Neural cell (in vitro differentiated cells): Measurements from ENCODE around the gene DENND5B. TPM values are rescaled to one million over a fixed set of nuclear protein-coding genes. Genes with fewer than 3 reads are reported as not detected.

ENCODE experiments used
- H2AFZ ChIP-seq: fragments of 200-600, 300-800 bp; sonication (generic), shearing (Covaris generic); 2 replicates; pipeline ENCODE4 v1.6.0; 2014; ENCODE audit warnings: low read depth, mild to moderate bottlenecking, antibody characterized with exemption, low read length, moderate library complexity
- H3F3A ChIP-seq: fragments of 200-600 bp; shearing (Covaris generic); 2 replicates; pipeline ENCODE4 v1.6.1; 2016; ENCODE audit warnings: mild to moderate bottlenecking, moderate library complexity, mixed read lengths, antibody characterized with exemption, low read length; ENCODE audit not compliant: insufficient read depth, poor library complexity, severe bottlenecking
- H3K27ac ChIP-seq: fragments of 200-600, 300-800 bp; sonication (generic), shearing (Covaris generic); 2 replicates; pipeline ENCODE4 v1.5.1; 2014; ENCODE audit warnings: mild to moderate bottlenecking, low read length, moderate library complexity
- H3K27me3 ChIP-seq: fragments of 300-800, 200-600 bp; sonication (generic), shearing (Covaris generic); 2 replicates; pipeline ENCODE4 v1.6.0; 2014; ENCODE audit warnings: mild to moderate bottlenecking, low read depth, low read length, moderate library complexity; ENCODE audit not compliant: insufficient read depth
- H3K36me3 ChIP-seq: fragments of 300-800, 200-600 bp; sonication (generic), shearing (Covaris generic); 2 replicates; pipeline ENCODE4 v1.5.1; 2014; ENCODE audit warnings: mild to moderate bottlenecking, antibody characterized with exemption, low read length, moderate library complexity; ENCODE audit not compliant: insufficient read depth
- H3K4me2 ChIP-seq: fragments of 300-800, 200-600 bp; sonication (generic), shearing (Covaris generic); 2 replicates; pipeline ENCODE4 v1.6.0; 2014; ENCODE audit warnings: mild to moderate bottlenecking, low read length
- H3K4me3 ChIP-seq: fragments of 300-800, 200-600 bp; sonication (generic), shearing (Covaris generic); 2 replicates; pipeline ENCODE4 v1.5.1; 2014; ENCODE audit warnings: mild to moderate bottlenecking, low read length, moderate library complexity
- H3K79me2 ChIP-seq: fragments of 200-600 bp; shearing (Covaris generic); replicated peaks from 2 replicates; pipeline ENCODE4 v1.6.0; 2014; ENCODE audit warnings: mild to moderate bottlenecking, low read length, moderate library complexity; ENCODE audit not compliant: insufficient read depth
- H3K9ac ChIP-seq: fragments of 300-800, 200-600 bp; sonication (generic), shearing (Covaris generic); 2 replicates; pipeline ENCODE4 v1.6.1; 2016; ENCODE audit warnings: mild to moderate bottlenecking, low read length, mixed read lengths
- H3K9me2 ChIP-seq: fragments of 200-600 bp; shearing (Covaris generic); 2 replicates; pipeline ENCODE4 v1.6.1; 2016; ENCODE audit warnings: mild to moderate bottlenecking, low read length, mixed read lengths; ENCODE audit not compliant: insufficient read depth
- H3K9me3 ChIP-seq: fragments of 200-600, 300-800 bp; sonication (generic), shearing (Covaris generic); 2 replicates; pipeline ENCODE4 v1.6.1; 2016; ENCODE audit warnings: mild to moderate bottlenecking, mixed run types, low read length, moderate library complexity, mixed read lengths
- H4K20me1 ChIP-seq: fragments of 200-600 bp; shearing (Covaris generic); 2 replicates; pipeline ENCODE4 v1.6.1; 2016; ENCODE audit warnings: mild to moderate bottlenecking, mixed run types; ENCODE audit not compliant: insufficient read depth
- EZH2 ChIP-seq: fragments of 200-600, 300-800 bp; shearing (Covaris generic), sonication (generic); IDR thresholded peaks from 2 replicates; pipeline ENCODE4 v1.6.1; 2014; ENCODE audit warnings: antibody characterized with exemption, low read length, borderline replicate concordance, mild to moderate bottlenecking; ENCODE audit not compliant: insufficient read depth, poor library complexity, severe bottlenecking
- MXI1 ChIP-seq: fragments of 450-650 bp; conservative IDR thresholded peaks from 2 replicates; pipeline ENCODE4 v1.6.1; 2014; ENCODE audit warnings: antibody characterized with exemption, mild to moderate bottlenecking; ENCODE audit not compliant: poor library complexity, severe bottlenecking
- POLR2AphosphoS5 ChIP-seq: IDR thresholded peaks from 2 replicates; pipeline ENCODE4 v1.6.1; 2012
- RAD21 ChIP-seq: fragments of 450-650 bp; conservative IDR thresholded peaks from 2 replicates; pipeline ENCODE4 v1.6.1; 2014; ENCODE audit warnings: antibody characterized with exemption, mild to moderate bottlenecking, moderate library complexity
- SMC3 ChIP-seq: fragments of 450-650 bp; conservative IDR thresholded peaks from 2 replicates; pipeline ENCODE4 v1.6.1; 2014; ENCODE audit warnings: antibody characterized with exemption, mild to moderate bottlenecking, moderate library complexity; ENCODE audit not compliant: poor library complexity
- TAF1 ChIP-seq: IDR thresholded peaks from 2 replicates; pipeline ENCODE4 v1.6.1; 2012; ENCODE audit warnings: low read depth
- polyA plus RNA-seq: library from polyadenylated mRNA; depleted of rRNA; stranded (reverse); fragments of >200 nt; gene quantifications from 2 replicates; pipeline ENCODE4 v1.2.3, GENCODE V29; 2014
- TF ChIP-seq, protein P1 (sequence below): IDR thresholded peaks from 2 replicates; pipeline ENCODE4 v1.6.1; 2012; ENCODE audit warnings: borderline replicate concordance
- TF ChIP-seq, protein P2 (sequence below): fragments of 450-650 bp; IDR thresholded peaks from 2 replicates; pipeline ENCODE4 v1.5.1; 2014; ENCODE audit warnings: antibody characterized with exemption, mild to moderate bottlenecking, moderate library complexity; ENCODE audit not compliant: poor library complexity, severe bottlenecking

Gene DENND5B
- polyA plus RNA-seq, 1 donor from 2014 or later, result 23.8 TPM

DNA sequence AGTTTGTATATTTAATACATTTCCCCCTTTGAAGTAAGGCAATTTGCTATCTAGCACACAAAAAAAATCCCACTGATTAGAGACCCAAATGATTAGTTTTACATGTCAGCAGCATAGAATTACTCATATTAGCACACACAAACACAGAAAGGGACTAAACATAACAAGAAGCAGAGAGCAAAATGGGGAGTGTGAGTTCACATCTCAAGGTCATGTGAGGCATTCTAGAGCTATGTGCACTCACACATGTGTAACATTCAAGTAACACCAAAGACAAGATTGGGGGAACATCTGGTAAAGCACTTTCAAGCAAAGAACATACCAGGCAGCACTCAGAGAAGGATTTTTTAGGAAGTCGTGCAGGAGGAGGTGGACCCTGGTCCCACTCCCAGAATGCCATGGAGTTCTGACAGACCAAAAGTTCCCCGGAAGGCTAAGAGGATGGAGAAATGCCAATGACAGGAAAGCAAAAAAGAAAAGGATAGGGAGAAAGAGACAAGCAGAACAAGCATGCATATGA, 159.2 kb downstream of the DENND5B start:
- no peaks in the 10 kb centered on the region for H3F3A ChIP-seq
- H4K20me1 ChIP-seq, result no peaks in the 10 kb centered on the region
- no peak overlapping the region for H3K9ac ChIP-seq
- H3K27me3 ChIP-seq, result no peaks in the 10 kb centered on the region
- H3K79me2 ChIP-seq, result no peaks in the 10 kb centered on the region
- no peaks in the 10 kb centered on the region for H3K36me3 ChIP-seq
- no peak overlapping the region for H3K4me3 ChIP-seq
- TF ChIP-seq, protein P1, sequence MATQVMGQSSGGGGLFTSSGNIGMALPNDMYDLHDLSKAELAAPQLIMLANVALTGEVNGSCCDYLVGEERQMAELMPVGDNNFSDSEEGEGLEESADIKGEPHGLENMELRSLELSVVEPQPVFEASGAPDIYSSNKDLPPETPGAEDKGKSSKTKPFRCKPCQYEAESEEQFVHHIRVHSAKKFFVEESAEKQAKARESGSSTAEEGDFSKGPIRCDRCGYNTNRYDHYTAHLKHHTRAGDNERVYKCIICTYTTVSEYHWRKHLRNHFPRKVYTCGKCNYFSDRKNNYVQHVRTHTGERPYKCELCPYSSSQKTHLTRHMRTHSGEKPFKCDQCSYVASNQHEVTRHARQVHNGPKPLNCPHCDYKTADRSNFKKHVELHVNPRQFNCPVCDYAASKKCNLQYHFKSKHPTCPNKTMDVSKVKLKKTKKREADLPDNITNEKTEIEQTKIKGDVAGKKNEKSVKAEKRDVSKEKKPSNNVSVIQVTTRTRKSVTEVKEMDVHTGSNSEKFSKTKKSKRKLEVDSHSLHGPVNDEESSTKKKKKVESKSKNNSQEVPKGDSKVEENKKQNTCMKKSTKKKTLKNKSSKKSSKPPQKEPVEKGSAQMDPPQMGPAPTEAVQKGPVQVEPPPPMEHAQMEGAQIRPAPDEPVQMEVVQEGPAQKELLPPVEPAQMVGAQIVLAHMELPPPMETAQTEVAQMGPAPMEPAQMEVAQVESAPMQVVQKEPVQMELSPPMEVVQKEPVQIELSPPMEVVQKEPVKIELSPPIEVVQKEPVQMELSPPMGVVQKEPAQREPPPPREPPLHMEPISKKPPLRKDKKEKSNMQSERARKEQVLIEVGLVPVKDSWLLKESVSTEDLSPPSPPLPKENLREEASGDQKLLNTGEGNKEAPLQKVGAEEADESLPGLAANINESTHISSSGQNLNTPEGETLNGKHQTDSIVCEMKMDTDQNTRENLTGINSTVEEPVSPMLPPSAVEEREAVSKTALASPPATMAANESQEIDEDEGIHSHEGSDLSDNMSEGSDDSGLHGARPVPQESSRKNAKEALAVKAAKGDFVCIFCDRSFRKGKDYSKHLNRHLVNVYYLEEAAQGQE, result no peak
- TF ChIP-seq, protein P2, sequence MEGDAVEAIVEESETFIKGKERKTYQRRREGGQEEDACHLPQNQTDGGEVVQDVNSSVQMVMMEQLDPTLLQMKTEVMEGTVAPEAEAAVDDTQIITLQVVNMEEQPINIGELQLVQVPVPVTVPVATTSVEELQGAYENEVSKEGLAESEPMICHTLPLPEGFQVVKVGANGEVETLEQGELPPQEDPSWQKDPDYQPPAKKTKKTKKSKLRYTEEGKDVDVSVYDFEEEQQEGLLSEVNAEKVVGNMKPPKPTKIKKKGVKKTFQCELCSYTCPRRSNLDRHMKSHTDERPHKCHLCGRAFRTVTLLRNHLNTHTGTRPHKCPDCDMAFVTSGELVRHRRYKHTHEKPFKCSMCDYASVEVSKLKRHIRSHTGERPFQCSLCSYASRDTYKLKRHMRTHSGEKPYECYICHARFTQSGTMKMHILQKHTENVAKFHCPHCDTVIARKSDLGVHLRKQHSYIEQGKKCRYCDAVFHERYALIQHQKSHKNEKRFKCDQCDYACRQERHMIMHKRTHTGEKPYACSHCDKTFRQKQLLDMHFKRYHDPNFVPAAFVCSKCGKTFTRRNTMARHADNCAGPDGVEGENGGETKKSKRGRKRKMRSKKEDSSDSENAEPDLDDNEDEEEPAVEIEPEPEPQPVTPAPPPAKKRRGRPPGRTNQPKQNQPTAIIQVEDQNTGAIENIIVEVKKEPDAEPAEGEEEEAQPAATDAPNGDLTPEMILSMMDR, result no peak
- H3K27ac ChIP-seq, result no peak overlapping the region
- H3K9me3 ChIP-seq, result no peaks in the 10 kb centered on the region
- no peak overlapping the region for H2AFZ ChIP-seq
- no peak overlapping the region for H3K4me2 ChIP-seq
- no peaks in the 10 kb centered on the region for H3K9me2 ChIP-seq

DNA sequence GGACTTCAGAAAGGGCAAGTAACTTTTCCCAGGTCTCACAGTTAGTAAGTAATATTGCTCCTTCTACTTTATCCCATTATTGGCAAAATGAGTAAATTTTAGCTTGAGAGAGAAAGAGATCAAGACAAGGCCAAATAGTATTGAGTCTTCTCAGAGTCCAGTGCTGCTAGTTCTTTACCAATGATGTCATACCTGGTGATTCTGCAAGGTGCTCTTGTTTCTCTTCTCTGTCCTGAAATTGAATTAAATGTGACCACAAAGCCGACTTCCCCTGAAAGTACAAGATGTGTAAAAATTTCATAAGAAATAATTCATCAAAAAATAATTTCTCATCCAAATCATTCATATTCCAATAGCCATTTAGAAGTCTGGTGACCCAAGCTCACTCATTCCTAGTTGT, 167.5 kb downstream of the DENND5B start:
- no peak overlapping the region for H2AFZ ChIP-seq
- H3K4me2 ChIP-seq, result no peak overlapping the region
- H3K27ac ChIP-seq, result no peak overlapping the region
- no peak overlapping the region for H3K9ac ChIP-seq
- no peaks in the 10 kb centered on the region for H3K79me2 ChIP-seq
- no peaks in the 10 kb centered on the region for H4K20me1 ChIP-seq
- H3K27me3 ChIP-seq, result no peaks in the 10 kb centered on the region
- H3K9me3 ChIP-seq, result no peaks in the 10 kb centered on the region
- no peaks in the 10 kb centered on the region for H3F3A ChIP-seq
- no peak overlapping the region for H3K4me3 ChIP-seq
- no peaks in the 10 kb centered on the region for H3K9me2 ChIP-seq
- no peaks in the 10 kb centered on the region for H3K36me3 ChIP-seq
- no peak for TF ChIP-seq RAD21
- TF ChIP-seq, protein P2, result no peak

DNA sequence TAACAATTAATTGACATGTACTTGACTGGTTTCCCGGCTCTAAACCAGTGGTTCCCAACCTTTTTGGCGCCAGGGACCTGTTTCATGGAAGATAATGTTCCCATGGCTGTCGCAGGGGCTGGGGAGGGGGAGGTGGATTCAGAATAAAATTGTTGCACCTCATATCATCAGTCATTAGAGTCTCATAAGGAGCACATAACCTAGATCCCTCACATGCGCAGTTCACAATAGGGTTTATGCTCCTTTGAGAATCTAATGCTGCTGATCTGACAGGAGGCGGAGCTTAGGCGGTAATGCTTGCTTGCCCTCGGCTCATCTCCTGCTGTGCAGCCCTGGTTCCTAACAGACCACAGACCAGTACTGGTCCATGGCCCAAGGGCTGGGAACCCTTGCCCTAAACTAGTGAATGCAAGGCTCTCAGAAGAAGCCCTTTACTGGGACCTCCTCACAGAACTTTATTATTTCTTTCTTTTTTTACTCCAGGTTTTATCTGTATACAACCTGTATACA, 178.6 kb downstream of the DENND5B start:
- Histone ChIP-seq H3K4me2 (no peak overlapping the region), H3K79me2 (no peaks in the 10 kb centered on the region), H3K9ac (no peak overlapping the region), H4K20me1 (no peaks in the 10 kb centered on the region), H3F3A (no peaks in the 10 kb centered on the region), H3K36me3 (no peaks in the 10 kb centered on the region), H3K9me2 (no peaks in the 10 kb centered on the region), H3K27ac (no peak overlapping the region), H3K27me3 (no peaks in the 10 kb centered on the region), H3K4me3 (no peak overlapping the region), H3K9me3 (no peaks in the 10 kb centered on the region), H2AFZ (no peak overlapping the region)
- no peak for TF ChIP-seq TAF1
- TF ChIP-seq MXI1, result no peak
- TF ChIP-seq, protein P1, result no peak
- no peak for TF ChIP-seq POLR2AphosphoS5
- no peak for TF ChIP-seq RAD21
- TF ChIP-seq SMC3, result no peak
- no peak for TF ChIP-seq EZH2
- TF ChIP-seq, protein P2, result no peak
